ENCODE data around the gene MYL6. TPM values are rescaled to one million over a fixed set of nuclear protein-coding genes. Genes with fewer than 3 reads are reported as not detected.

The MYL6 gene
- total and polyA plus RNA-seq, 9 of the 15 experiments (the other 6 are each of a cell fraction or from before 2014, with no cell fraction given): 557 to 1,664 (median 958) TPM

DNA sequence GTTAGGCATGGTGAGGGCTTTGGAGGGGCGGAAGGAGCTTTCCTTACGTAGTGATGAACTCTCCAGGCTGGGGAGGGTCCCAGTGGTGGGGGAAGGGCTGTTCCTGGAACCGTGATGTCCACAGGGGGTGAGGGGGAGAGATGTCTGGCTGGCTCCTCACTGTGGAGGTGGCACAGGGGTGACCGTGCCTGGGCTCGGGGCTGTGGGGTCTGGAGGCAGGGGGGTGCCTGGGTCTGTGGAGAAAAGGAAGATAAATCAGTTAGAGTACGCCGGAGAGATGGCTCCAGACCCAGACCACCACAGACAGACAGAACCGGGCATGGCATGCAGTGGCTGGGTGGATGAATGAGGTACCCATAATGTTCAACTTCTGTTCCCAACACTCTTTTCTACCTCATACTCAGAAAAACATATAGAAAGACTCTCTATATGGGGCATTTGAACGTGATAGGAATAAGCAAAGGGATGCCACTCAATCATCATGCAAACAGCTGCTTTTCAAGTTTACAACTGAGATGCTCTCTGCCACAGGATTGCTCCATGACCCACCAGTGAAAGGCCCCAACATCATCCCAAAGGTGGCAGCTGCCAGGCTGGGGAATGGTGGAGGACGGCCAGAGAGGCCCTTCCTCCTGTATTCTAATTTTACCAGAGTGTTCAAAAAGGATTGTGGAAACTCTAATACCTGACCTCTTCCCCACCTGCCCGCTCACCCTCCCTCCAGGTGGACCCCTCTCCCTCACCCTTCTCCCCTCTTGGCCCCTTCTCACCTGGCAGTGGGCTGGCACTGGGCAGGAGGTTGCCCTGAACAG, 5.6 kb downstream of the MYL6 start:
- FAIRE-seq (no peak), DNase-seq (ENCODE audit: extremely low read depth in 1 of 4, low spot score in 3 of 4) (no peak), ATAC-seq (peak; percentile 1; the same call in 2 of the 3 replicates)
- H3K4me2 ChIP-seq (ENCODE audit: insufficient read depth, low read length): no peak overlapping the region
- peaks cover 25% of the 10 kb centered on the region for H3K79me2 ChIP-seq (ENCODE audit: control insufficient read depth, insufficient read depth, low read length)
- peaks cover 3% of the 10 kb centered on the region for H3K9me1 ChIP-seq (ENCODE audit: control insufficient read depth, insufficient read depth, low read length)
- POLR2A ChIA-PET: interaction anchor here (0.7 to 8.9 kb wide), 16 partner anchors 10 to 139 kb away, joined by 3 to 124 read pairs (median 8); partner anchors contain the start of genes ESYT1, MYL6B, RNF41 and RPL41
- no peaks in the 10 kb centered on the region for H3K9me3 ChIP-seq (replicated peaks; ENCODE audit: control insufficient read depth, insufficient read depth, low read depth, low read length)
- H3K4me1 ChIP-seq (replicated peaks in 1 of 2; ENCODE audit: control insufficient read depth in 2 of 2, insufficient read depth in 2 of 2, low read length in 2 of 2): peaks cover 8 to 25% of the 10 kb centered on the region in 2 experiments; a peak in 4 of 5 replicates
- CTCF ChIA-PET (ENCODE audit: low intra/inter-chr PET ratio): interaction anchor here (0.6 kb wide), 1 partner anchor 191 kb away, joined by 7 read pairs; no protein-coding TSS in a partner anchor
- peaks cover 34% of the 10 kb centered on the region for H4K20me1 ChIP-seq (replicated peaks; ENCODE audit: control insufficient read depth, insufficient read depth, low read length)
- intact Hi-C loops (cut with micrococcal nuclease): no loop called here
- no peaks in the 10 kb centered on the region for H3K27me3 ChIP-seq (ENCODE audit: control insufficient read depth in 2 of 2, insufficient read depth in 2 of 2, low read length in 2 of 2)
- H3K9ac ChIP-seq (ENCODE audit: insufficient read depth in 1 of 2, low read depth in 2 of 2, low read length in 2 of 2): no peak overlapping the region
- in situ Hi-C loops (cut with MboI): no loop called here
- BruUV-seq (replicated peaks): no TSS peak
- no peak overlapping the region for H3K4me3 ChIP-seq
- H2AFZ ChIP-seq (ENCODE audit: low read depth, low read length): no peak overlapping the region
- WGBS (ENCODE audit: insufficient coverage, low coverage, missing lambda C conversion rate): 87% methylated on average over 9 of the region's 11 CpGs
- H3K36me3 ChIP-seq (ENCODE audit: control insufficient read depth, insufficient read depth, low read length): peaks cover 92% of the 10 kb centered on the region
- no peak overlapping the region for H3K27ac ChIP-seq (ENCODE audit: extremely low read depth, low read depth, low read length)
- TF ChIP-seq NFIC (IDR thresholded peaks at IDR 0.05) (0 out of 2 replicates have a peak, but pooled peaks have one; percentile 7), POLR2AphosphoS5 (IDR thresholded peaks at IDR 0.05; ENCODE audit: control insufficient read depth, insufficient read depth, low read depth, low read length) (0 out of 2 replicates have a peak, but pooled peaks have one; percentile 50), POLR2G (IDR thresholded peaks at IDR 0.05; ENCODE audit: low read depth, low read length) (0 out of 2 replicates have a peak, but pooled peaks have one; percentile 22), CCNT2 (IDR thresholded peaks at IDR 0.05; ENCODE audit: borderline replicate concordance, extremely low read depth, insufficient read length, low read depth, low read length) (peak; percentile 12), POLR2A (conservative IDR thresholded peaks at IDR 0.05) (peak; percentile 18), KDM5B (IDR thresholded peaks at IDR 0.05; ENCODE audit: insufficient replicate concordance, low read depth, low read length) (peak; percentile 20), HBP1 (CRISPR knock-in tag; IDR thresholded peaks at IDR 0.05) (0 out of 2 replicates have a peak, but pooled peaks have one; percentile 5), ELF4 (CRISPR knock-in tag; IDR thresholded peaks at IDR 0.05) (0 out of 2 replicates have a peak, but pooled peaks have one; percentile 5), POLR2AphosphoS2 (IDR thresholded peaks at IDR 0.05; ENCODE audit: low read length) (0 out of 2 replicates have a peak, but pooled peaks have one; percentile 32), HNRNPL (IDR thresholded peaks at IDR 0.05; ENCODE audit: low read depth, low read length) (no peak), KDM1A (IDR thresholded peaks at IDR 0.05) (no peak)
- TF ChIP-seq, protein P1, sequence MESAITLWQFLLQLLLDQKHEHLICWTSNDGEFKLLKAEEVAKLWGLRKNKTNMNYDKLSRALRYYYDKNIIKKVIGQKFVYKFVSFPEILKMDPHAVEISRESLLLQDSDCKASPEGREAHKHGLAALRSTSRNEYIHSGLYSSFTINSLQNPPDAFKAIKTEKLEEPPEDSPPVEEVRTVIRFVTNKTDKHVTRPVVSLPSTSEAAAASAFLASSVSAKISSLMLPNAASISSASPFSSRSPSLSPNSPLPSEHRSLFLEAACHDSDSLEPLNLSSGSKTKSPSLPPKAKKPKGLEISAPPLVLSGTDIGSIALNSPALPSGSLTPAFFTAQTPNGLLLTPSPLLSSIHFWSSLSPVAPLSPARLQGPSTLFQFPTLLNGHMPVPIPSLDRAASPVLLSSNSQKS (CRISPR knock-in tag; IDR thresholded peaks at IDR 0.05): no peak
- TF ChIP-seq, protein P2, sequence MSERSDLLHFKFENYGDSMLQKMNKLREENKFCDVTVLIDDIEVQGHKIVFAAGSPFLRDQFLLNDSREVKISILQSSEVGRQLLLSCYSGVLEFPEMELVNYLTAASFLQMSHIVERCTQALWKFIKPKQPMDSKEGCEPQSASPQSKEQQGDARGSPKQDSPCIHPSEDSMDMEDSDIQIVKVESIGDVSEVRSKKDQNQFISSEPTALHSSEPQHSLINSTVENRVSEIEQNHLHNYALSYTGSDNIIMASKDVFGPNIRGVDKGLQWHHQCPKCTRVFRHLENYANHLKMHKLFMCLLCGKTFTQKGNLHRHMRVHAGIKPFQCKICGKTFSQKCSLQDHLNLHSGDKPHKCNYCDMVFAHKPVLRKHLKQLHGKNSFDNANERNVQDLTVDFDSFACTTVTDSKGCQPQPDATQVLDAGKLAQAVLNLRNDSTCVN (CRISPR knock-in tag; IDR thresholded peaks at IDR 0.05): peak; percentile 41; the same call in 1 of the 2 replicates
- TF ChIP-seq, protein P3, sequence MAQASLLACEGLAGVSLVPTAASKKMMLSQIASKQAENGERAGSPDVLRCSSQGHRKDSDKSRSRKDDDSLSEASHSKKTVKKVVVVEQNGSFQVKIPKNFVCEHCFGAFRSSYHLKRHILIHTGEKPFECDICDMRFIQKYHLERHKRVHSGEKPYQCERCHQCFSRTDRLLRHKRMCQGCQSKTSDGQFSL (CRISPR knock-in tag; IDR thresholded peaks at IDR 0.05): peak; percentile 44; the same call in 1 of the 2 replicates
- TF ChIP-seq, protein P3 (tag; IDR thresholded peaks at IDR 0.05): no peak

All from K562 (cell line).